Measurements from ENCODE around the gene TRIP13. TPM values are rescaled to one million over a fixed set of nuclear protein-coding genes. Genes with fewer than 3 reads are reported as not detected.

The TRIP13 gene
- total RNA-seq, 2 experiments from 2014 or later, result 0.47 to 0.66 TPM

DNA sequence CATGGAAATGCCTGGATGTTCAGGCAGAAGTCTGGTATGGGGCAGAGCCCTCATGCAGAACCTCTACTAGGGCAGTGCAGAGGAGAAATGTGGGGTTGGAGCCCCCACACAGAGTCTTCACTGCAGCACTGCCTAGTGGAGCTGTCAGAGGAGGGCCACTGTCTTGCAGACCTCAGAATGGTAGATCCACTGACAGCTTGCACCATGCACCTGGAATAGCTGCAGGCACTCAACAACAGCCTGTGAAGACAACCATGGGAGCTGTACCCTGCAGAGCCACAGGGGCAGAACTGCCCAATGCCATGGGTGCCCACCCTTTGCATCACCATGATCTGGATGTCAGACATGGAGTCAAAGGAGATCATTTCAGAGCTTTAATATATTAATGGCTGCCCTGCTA lies 36.9 kb downstream of the TRIP13 start:
- POLR2A ChIA-PET, result no interaction called here
- no peak for ATAC-seq (ENCODE audit: poor library complexity)
- no peaks in the 10 kb centered on the region for H3K9me3 ChIP-seq (ENCODE audit: control insufficient read depth in 1 of 2, insufficient read depth in 1 of 2, low read length in 2 of 2)
- H3K4me3 Mint-ChIP-seq, result no peak overlapping the region
- no peak overlapping the region for H3K4me3 ChIP-seq (ENCODE audit: low read length)
- H3K27me3 Mint-ChIP-seq, result peaks cover 50% of the 10 kb centered on the region
- peaks cover 5% of the 10 kb centered on the region for H3K4me1 Mint-ChIP-seq (ENCODE audit: low read depth)
- no peak overlapping the region for H3K27ac Mint-ChIP-seq
- H3K27me3 ChIP-seq (ENCODE audit: control insufficient read depth in 1 of 2, insufficient read depth in 2 of 2, low read length in 2 of 2), result peaks cover 12 to 26% of the 10 kb centered on the region in 2 experiments
- no peaks in the 10 kb centered on the region for H3K36me3 Mint-ChIP-seq (ENCODE audit: low read depth)
- intact Hi-C loops (cut with DNase I, micrococcal nuclease), result loop anchor here in 1 of 2 experiments (10.0 kb wide), 1 partner anchor 715 kb away; no protein-coding TSS in a partner anchor
- H3K27ac ChIP-seq (ENCODE audit: low read depth in 1 of 2, low read length in 2 of 2), result no peak overlapping the region
- no peaks in the 10 kb centered on the region for H3K9me3 Mint-ChIP-seq
- TF ChIP-seq, protein P1, sequence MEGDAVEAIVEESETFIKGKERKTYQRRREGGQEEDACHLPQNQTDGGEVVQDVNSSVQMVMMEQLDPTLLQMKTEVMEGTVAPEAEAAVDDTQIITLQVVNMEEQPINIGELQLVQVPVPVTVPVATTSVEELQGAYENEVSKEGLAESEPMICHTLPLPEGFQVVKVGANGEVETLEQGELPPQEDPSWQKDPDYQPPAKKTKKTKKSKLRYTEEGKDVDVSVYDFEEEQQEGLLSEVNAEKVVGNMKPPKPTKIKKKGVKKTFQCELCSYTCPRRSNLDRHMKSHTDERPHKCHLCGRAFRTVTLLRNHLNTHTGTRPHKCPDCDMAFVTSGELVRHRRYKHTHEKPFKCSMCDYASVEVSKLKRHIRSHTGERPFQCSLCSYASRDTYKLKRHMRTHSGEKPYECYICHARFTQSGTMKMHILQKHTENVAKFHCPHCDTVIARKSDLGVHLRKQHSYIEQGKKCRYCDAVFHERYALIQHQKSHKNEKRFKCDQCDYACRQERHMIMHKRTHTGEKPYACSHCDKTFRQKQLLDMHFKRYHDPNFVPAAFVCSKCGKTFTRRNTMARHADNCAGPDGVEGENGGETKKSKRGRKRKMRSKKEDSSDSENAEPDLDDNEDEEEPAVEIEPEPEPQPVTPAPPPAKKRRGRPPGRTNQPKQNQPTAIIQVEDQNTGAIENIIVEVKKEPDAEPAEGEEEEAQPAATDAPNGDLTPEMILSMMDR (IDR thresholded peaks at IDR 0.05), result no peak
- DNase-seq, result no peak
- no peaks in the 10 kb centered on the region for H3K36me3 ChIP-seq (ENCODE audit: insufficient read depth, low read length)
- peaks cover 13% of the 10 kb centered on the region for H3K4me1 ChIP-seq (ENCODE audit: insufficient read depth, low read length)
- CTCF ChIA-PET, result no interaction called here

DNA sequence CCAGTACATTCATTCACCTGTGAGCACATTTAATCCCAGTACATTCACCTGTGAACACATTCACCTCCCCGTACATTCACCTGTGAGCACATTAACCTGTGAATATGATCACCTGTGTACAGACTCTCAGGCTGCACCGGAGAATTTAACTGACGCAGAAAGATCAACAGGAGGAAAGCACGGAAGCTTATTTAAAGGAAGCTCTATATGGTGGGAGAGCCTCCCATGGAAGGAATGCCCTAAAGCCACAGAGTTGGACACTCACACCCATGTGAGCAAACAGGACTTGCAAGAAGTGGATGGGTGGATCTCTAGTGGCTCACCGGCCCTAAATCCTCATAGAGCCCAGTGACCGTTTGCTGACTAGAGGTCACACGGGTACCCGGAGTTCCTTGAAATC lies 38.2 kb downstream of the TRIP13 start:
- Histone ChIP-seq H3K36me3 (ENCODE audit: insufficient read depth, low read length) (no peaks in the 10 kb centered on the region), H3K4me1 (ENCODE audit: insufficient read depth, low read length) (peaks cover 13% of the 10 kb centered on the region), H3K27me3 (ENCODE audit: control insufficient read depth in 1 of 2, insufficient read depth in 2 of 2, low read length in 2 of 2) (peaks cover 12 to 21% of the 10 kb centered on the region in 2 experiments), H3K9me3 (ENCODE audit: control insufficient read depth in 1 of 2, insufficient read depth in 1 of 2, low read length in 2 of 2) (no peaks in the 10 kb centered on the region), H3K27ac (ENCODE audit: low read depth in 1 of 2, low read length in 2 of 2) (no peak overlapping the region), H3K4me3 (ENCODE audit: low read length) (no peak overlapping the region)
- ATAC-seq (ENCODE audit: poor library complexity) (no peak), DNase-seq (no peak)
- H3K4me3 Mint-ChIP-seq, result no peak overlapping the region
- intact Hi-C loops (cut with DNase I, micrococcal nuclease), result no loop called here
- POLR2A ChIA-PET, result no interaction called here
- no peak overlapping the region for H3K27ac Mint-ChIP-seq
- peaks cover 5% of the 10 kb centered on the region for H3K4me1 Mint-ChIP-seq (ENCODE audit: low read depth)
- H3K36me3 Mint-ChIP-seq (ENCODE audit: low read depth), result no peaks in the 10 kb centered on the region
- CTCF ChIA-PET, result no interaction called here
- H3K27me3 Mint-ChIP-seq, result peaks cover 38% of the 10 kb centered on the region
- no peaks in the 10 kb centered on the region for H3K9me3 Mint-ChIP-seq
- TF ChIP-seq, protein P1 (IDR thresholded peaks at IDR 0.05), result no peak

DNA sequence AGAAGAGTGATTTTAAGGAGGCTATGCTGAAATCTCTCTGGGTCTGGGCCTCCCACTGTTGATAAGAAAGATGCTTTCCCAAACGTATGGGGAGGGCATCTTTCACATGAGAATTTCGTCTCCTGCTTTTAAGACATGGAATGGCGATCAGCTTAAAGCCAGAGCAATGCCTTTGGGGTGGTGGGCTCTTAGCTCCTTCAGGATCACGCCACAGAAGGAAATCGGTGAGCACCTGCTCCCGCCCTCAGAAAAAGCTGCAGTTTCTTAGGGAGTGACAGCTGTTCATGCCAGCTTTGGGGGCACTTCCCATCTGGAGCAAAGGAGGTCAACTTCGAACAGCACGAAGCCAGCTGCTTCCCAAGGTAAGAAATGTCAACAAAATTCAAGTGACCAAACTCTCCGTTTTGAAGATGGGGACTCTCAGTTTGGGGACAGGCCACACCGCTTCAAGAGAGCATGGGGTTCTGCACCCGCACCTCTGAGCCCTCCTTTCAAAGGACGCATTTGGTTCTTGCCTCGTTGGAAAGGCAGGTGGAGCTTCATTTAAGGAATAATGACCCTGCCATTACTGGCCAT lies 39.0 kb downstream of the TRIP13 start:
- H3K4me1 ChIP-seq (ENCODE audit: insufficient read depth, low read length), result peaks cover 6% of the 10 kb centered on the region
- H3K36me3 Mint-ChIP-seq (ENCODE audit: low read depth), result no peaks in the 10 kb centered on the region
- no peaks in the 10 kb centered on the region for H3K36me3 ChIP-seq (ENCODE audit: insufficient read depth, low read length)
- no peak for DNase-seq
- H3K27ac ChIP-seq (ENCODE audit: low read depth in 1 of 2, low read length in 2 of 2), result no peak overlapping the region
- no peak overlapping the region for H3K27ac Mint-ChIP-seq
- ChIA-PET CTCF (interaction anchor here (1.6 kb wide), 1 partner anchor 8 kb away, joined by 3 read pairs; no protein-coding TSS in a partner anchor), POLR2A (no interaction called here)
- no peak for ATAC-seq (ENCODE audit: poor library complexity)
- H3K9me3 ChIP-seq (ENCODE audit: control insufficient read depth in 1 of 2, insufficient read depth in 1 of 2, low read length in 2 of 2), result no peaks in the 10 kb centered on the region
- H3K4me3 ChIP-seq (ENCODE audit: low read length), result no peak overlapping the region
- peaks cover under 1% of the 10 kb centered on the region for H3K4me1 Mint-ChIP-seq (ENCODE audit: low read depth)
- H3K27me3 ChIP-seq (ENCODE audit: control insufficient read depth in 1 of 2, insufficient read depth in 2 of 2, low read length in 2 of 2), result peaks cover 8 to 13% of the 10 kb centered on the region in 2 experiments
- peaks cover 31% of the 10 kb centered on the region for H3K27me3 Mint-ChIP-seq
- no peaks in the 10 kb centered on the region for H3K9me3 Mint-ChIP-seq
- intact Hi-C loops (cut with DNase I, micrococcal nuclease), result no loop called here
- H3K4me3 Mint-ChIP-seq, result no peak overlapping the region
- TF ChIP-seq, protein P1 (IDR thresholded peaks at IDR 0.05), result no peak
